Stimulated activated CD4-positive, alpha-beta T cell treated with anti-CD3 and anti-CD28 coated beads, TNF-alpha, amount 100 ng/mL, for 48 hours (primary cell): ENCODE results near the gene GPNMB.
"Not testable (repeated sequence)": the region's sequence is repeated elsewhere in the genome, so short reads cannot be mapped to it uniquely, and the experiment has no call there.

Experiments used
- DNase-seq, 3 donors: peaks; one replicate each; pipeline ENCODE4 v3.0.0-alpha.2; 2020; ENCODE audit warnings: low read depth in 3 of 3

The GPNMB gene

DNA sequence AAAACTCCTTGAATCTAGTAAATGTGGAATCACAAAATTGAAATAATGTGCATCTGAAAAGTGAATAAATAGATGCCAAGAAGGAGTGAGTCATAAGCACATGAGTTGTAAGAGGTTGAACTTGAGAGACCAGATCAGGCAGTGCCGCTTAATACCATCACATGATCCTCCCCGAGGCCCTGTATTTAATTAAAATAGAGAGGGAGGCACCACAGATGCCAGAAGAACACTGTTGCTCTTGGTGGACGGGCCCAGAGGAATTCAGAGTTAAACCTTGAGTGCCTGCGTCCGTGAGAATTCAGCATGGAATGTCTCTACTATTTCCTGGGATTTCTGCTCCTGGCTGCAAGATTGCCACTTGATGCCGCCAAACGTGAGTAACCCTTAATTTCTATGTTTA, at the start of gene GPNMB:
Gene GPNMB (plus strand): TSS at position 221 of the 400 bp plus-strand sequence. CDS start 83 bp downstream, at position 304.
- DNase-seq, result no peak

DNA sequence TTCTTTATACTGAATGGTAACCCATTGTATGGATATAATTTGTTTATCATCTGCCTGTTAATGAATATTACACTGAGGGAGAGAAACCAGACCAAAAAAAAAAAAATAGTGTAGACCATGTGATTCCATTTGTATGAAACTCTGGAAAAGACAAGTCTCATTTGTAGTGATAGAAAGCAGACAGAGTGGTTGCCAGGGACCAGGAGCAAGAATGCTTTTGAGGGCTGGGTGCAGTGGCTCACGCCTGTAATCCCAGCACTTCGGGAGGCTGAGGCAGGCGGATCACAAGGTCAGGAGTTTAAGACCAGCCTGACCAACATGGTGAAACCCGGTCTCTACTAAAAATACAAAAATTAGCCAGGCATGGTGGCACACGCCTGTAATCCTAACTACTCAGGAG, 48.8 kb upstream of the GPNMB start:
- not testable (repeated sequence) for DNase-seq

DNA sequence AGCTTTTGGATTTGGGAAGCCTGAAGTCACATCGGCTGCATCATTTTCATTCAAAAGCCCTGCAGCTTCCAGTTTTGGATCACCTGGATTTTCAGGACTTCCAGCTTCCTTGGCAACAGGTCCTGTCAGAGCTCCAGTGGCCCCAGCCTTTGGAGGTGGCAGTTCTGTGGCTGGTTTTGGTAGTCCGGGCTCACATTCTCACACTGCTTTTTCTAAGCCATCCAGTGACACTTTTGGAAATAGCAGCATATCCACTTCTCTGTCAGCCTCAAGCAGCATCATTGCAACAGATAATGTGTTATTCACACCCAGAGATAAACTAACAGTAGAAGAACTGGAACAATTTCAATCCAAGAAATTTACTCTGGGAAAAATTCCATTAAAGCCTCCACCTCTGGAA, 46.2 kb upstream of the GPNMB start:
- DNase-seq, result no peak

DNA sequence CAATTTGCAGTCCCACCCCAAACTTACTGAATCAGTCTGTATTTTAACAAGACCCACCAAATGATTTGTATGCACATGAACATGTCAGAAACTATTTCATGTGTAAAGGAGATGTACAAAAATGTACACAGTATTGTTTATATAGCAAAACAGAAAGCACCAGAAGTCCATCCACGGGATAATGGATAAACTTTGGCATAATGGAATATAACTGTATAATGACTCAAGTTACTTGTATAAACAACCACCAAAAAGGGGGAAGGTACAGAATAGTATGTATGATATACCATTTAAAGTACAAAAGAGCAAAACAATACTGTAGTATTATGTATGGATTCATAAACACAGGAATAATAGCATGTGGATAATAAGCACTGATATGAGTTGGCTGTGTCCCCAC, 42.3 kb upstream of the GPNMB start:
- DNase-seq, result no peak

DNA sequence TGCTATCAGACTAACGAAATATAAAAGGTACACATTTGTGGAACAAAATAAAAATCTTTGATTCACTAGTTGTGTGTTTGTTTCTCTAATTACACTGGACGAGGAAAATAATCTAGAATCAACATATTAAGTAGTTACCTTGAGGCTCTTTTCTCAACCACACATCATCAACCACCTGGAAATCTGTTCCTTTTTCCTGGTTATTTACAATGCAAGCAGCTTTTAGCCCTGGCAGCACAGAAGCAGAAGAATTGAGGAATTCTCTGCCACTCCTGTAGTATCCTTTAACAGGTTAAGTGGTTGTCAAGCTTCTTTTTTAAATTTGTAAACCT, 41.0 kb upstream of the GPNMB start:
- no peak for DNase-seq

DNA sequence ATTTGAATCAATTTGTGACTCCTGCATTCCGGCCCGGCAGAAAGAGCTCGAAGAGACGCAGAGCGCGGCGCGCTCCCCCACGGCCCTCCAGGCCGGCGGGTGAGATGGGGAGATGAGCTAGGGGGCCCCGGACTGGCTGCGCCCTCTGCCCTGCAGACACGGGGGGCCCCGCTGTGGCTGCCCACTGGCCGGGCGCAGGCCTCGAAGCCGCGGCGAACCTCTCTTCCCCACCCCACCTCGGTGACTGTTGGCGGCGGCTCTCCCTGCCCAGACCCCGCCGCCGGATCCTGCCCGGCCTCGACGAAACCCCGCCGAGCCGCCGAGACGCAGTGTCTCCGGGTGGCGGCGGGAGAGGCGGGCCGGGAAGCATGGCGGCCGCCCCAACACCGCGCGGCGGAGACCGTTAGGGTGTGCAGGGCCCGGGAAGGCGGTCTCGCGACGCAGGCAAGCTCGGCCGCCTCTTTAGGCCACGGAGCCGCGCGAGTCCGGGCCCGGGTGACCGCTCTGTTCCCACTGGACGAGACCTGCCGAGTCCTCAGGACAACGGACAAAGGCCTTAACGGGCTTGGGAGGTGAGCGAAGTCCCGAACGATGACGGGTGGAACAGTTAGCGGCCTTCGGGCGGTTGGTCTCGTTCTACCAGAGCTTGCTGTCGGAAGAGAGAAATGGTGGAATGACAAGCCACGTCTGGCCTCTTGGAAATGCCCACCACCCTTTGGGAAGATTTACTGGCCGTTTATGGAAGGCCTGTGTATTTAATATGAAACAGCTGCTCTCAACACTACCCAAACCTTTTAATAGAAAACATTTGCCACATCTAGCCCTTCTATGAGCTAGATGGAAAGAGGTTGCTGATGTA, 40.4 kb upstream of the GPNMB start:
- DNase-seq, result no peak

DNA sequence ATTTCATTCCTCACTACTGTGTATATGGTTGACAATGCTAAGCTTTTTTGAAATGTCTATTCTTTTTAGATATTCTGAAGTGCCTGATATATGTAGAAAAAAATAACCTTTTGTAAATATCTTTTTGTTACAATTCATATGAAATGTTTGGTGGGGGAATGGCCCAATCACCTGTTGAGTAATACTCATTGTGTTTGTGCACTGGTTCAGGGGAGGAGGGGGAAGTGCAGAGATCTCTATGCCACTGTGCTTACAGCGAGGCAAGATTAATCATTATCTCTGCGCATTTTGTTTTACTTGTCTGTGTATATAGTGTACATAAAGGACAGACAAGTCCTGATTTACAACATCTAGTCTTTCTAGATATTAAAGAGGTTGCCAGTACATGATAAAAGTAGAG, 39.6 kb upstream of the GPNMB start:
- no peak for DNase-seq

DNA sequence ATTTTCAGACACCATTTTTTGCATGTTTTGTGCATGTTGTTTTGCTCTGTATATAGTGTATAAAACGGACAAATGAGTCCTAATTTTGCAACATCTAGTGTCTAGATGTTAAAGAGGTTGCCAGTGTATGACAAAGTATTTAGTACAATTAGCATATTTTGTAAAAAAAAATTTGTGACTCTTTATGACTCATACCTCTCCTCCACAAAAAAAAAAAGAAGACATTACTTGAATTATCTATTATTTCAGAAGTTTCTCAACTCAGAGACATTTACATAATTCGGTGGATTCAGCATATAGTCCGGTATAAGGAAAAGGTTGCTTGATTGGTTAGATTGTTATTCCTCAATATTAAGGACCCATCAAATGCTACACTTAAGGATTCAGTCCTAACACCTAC, 38.7 kb upstream of the GPNMB start:
- no peak for DNase-seq

DNA sequence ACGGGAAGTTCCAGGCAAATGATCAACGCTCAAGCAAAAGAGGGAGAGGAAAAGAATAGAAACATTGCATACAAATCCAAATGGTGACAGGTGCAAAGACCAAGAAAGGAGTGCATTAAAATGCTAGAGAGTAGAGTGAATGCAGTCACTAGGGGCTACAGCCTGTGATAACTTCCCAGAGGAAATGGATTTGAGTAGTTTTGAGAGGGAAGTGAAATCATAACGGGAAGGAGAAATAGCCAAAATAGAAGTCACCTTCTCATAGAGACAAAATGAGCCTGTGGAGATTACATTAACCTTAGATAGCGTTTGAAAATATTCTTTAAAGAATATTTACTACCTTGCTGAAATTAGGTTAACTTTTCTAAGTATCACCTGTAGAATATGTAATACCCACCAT, 38.3 kb upstream of the GPNMB start:
- DNase-seq, result no peak

DNA sequence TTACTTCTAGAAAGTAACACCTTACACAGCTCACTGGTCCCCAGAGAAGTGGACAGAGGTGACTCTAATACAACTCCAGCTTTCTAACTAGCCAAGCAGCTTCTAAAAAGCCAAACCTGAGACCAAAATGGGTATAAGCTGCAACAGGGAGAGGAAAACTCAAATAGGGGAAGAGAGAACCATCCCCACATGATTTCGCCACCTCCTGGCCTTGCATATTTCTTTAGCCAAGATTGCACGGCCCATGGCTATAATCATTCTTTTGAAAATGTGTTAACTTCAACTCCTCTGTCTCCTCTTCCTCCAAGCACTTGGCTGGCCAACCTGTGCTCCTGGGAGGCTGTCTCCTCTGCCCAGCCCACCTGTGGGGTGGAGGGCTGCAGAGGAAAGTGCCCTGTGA, 36.1 kb upstream of the GPNMB start:
- no peak for DNase-seq

DNA sequence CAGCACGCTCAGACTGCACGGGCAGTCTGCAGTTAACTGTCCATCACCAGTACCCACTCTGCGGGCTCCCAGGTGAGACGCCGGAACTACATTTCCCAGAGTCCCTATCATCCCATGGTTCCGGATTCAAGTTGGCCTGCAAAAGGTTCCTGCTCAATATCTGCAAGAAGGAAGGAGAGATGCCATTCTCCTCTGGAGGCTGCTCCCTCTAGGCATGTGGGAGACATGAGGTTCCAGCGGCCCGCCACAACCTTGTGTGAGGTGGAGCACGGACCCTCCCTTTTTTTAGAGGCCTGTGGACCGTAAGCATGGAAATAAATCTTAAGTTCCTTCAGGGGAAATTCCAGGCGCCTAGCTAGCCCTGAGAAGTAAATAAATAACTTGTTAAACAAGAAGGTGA, 35.0 kb upstream of the GPNMB start:
- DNase-seq, result no peak

DNA sequence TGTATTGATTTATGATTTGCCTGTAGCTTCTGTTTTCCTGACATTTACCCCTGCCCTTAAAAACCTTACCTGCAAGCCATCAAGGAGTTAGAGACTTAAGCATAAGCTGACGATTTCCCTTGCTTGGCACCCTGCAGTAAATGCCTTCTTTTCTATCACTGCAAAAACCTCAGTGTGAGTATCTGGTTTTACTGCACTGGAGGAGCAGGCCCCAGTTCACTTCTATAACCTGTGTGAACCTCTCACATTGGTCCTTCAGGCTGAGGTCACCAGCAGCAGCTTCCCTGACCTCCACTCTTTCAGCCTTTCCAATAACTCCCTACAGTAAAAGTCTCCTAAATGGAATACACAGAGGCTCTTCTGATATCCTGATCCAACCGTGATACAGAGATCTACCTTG, 34.2 kb upstream of the GPNMB start:
- DNase-seq, result no peak

DNA sequence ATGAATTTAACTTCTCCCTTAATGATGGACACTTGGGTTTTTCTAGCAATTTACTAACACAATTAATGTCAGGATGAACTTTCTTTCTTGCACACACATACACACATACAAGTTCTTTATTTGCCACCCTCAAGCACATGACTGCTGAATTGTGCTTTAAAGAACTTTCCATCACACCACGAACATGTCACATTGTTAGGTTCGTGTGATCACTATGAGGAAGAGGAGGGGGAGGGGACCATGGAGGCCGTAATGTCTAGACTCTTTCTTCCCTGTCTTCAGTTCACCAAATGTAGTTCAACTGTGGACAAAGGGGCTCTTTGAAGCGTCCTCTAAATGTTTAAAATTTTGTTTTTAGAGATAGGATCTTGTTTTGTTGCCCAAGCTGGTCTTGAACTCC, 33.7 kb upstream of the GPNMB start:
- no peak for DNase-seq

DNA sequence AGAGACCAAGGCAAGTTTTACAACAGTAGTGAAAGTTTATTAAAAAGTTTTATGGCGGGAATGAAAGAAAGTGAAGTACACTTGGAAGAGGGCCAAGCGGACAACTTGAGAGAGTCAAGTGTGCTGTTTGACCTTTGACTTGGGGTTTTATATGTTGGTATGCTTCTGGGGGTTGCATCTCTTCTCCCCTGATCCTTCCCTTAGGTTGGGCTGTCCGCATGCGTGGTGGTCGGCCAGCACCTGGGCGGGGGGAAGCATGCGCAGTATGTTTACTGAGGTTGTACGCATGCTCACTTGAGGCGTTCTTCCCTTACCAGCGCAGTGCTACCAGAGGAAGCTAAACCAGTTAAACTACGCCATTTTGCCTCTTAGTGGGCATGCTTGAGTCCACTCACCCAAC, 32.8 kb upstream of the GPNMB start:
- DNase-seq, result no peak

DNA sequence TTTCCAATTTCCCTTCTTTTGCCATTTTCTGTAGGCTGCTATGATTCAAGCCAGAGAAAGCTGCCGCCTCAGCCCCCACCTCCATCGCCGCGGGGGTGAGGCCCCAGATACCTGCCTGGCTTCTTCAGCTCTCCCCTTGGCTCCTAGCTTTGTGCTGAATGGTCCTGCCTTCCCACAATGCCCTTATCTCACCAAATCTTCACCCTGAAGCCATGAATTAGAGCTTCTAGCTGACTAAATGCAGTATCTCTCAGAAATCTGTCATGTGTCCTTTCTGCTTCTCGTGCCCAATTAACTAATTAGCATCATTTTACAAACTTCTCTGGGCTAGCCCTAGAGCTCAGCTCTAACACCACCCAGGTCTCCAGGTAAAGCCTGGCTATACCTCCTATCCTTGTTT, 32.2 kb upstream of the GPNMB start:
- DNase-seq, result no peak

DNA sequence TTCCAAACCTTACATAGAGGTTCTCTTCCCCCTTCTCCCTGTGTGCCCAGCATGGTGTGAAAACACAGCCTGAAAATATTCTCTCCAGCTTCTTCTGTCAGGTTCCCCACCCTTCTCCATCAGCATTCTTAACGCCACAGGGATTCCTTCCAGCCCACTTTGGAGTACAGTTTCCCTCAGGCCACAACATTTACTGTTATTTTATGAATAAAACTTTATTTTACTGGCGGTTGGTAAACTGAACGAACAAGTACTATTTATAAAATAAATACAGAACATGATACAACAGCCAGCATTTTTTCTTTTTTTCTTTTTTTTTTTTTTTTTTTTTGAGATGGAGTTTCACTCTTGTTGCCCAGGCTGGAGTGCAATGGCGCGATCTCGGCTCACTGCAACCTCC, 31.6 kb upstream of the GPNMB start:
- DNase-seq, result no peak

DNA sequence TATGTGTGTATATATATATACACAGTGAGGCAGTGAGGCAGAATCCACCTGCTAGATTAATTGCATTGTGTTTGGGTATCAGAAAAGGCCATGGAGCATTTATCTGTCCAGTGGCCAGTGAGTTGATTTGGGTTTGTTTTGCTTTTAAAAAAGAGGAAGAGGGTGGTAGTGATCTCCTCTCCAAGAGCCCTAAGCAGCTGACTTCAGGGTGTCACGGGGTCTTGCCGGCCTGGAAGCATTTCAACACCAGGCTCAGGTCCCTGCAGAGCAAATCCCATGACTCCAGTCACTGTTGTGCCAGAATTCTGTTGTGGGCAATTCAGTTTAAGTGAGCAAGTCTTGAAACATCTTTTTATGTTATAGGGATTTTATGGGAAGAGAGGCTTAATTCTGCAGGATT, 30.6 kb upstream of the GPNMB start:
- no peak for DNase-seq

DNA sequence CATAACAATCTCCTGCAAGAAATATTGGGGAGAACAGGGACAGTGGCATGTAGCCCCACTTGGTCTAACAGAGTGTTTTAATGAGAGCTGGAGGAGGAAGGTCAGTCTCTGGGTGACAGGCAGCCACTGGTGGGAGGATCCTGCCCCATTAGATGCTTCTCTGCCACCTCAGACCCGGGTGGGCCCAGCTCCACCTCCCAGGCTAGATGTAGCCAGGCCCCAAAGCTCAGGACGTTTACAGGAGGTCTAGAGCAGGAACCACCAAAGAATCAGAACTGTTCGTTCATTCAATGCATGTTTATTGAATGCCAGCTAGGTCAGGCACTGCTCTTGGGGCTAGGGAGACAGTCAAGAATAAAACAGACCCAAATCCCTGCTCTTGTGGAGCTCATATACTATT, 28.4 kb upstream of the GPNMB start:
- DNase-seq, result no peak

DNA sequence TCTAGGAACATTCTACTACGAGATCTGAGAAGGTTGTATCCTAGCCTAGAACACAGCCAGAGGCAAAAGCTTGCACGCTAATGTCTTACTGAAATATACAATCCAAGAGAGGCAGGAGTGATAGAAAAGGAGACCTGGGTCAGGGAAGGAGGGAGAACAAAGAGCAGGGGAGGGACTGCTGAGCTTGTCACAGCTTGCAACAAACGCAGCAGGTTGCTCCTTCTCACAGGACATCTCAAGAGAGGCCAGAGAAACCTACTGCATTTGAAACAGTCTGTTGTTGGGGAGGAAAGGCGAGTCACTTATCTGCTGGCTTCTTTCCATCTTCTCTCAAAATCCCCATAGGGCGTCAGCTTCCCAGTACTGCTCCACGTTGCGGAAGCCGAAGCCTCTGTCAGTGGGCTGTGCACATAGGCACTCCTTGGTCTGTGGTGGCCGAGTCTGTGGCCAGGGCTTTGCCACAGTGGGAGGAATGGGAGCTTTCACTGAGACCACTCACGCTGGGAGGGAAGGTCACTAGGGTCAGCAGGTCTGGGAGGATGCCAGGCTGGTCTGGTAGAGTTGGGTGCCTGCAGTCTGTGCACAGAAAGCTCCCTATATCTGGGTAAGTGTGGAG, 25.8 kb upstream of the GPNMB start:
- no peak for DNase-seq

DNA sequence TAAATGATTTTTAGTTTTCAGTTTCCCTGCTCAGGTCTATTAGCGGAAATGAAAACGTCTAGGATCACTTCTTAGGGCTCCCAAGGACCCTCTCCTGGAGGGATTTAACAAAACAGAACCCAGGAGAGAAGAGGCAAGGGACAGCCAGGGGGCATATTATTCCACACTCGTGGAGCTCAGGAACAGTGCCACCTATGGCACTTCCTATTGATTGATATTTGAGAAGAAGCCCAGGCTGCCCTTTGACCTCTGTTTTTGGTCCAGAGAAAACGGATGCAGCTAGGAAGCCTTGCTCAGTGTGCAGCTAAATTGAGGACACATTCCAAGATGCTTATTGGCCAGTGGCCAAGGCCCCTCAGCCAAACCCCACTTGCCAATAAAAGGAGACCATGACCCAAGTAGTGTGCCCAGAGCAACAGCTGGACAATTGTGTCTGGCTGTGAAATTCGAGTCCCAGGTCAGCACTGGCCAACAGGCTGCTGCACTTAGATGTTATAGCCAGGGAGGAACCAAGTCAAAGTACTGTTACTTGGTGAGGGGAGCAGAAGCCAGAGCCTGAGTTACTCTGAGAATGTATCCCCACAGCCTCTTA, 24.0 kb upstream of the GPNMB start:
- no peak for DNase-seq

DNA sequence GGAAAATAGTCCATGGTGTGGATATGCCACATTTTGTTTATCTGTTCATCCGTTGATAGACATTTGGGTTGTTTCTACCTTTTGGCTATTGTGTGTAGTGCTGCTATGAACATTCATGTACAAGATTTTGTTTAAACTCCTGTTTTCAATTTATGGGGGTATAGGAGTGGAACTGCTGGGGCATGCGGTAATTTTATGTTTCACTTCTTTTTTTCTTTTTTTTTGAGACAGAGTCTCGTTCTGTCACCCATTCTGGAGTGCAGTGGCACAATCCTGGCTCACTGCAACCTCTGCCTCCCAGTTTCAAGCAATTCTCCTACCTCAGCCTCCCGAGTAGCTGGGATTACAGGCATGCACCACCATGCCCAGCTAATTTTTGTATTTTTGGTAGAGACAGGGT, 22.2 kb upstream of the GPNMB start:
- not testable (repeated sequence) for DNase-seq

DNA sequence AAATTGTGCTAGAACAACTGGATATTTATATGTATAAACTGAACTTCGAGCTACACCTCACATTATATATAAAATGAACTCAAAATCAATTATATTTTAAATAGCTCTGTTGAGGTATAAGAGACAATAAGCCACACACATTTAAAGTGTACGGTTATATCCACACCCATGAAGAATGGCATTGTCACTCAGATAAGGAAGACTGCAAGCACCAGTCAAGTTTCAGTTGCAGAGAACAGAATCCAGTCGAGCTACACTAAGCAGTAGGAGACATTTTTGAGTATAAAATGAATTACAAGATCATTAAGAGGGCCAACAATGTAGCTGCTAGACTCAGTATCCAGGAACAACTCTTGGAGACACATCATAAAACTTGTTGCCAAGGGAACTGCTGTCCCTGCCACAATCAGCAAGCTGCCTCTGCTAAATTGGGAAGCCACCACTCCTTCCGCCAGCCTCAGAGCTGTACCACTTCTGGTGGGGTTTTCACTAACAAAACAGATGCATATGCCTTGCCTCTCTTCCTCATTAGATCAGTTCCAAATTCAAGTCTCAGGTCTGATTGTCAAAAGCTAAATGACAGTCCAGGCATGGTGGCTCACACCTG, 19.6 kb upstream of the GPNMB start:
- DNase-seq, result no peak

DNA sequence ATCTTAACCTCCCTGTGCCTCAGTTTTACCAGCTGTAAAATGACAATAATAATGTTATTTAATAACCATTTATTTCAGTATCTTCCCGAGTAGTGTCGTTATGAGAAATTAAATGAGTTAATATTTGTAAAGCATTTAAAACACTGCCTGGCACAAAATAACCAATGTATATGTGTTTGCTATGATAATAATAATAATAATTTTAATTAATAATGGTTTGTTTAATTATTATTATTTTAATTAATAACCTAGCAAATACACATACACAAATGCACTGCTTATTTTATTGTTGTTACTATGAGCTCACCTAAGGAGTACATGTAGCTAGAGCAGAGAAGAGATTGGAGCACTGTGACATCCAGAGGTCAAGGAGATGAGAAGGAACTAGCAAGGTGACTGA, 18.2 kb upstream of the GPNMB start:
- no peak for DNase-seq
